ENCODE results near the gene EXT2. TPM values are rescaled to one million over a fixed set of nuclear protein-coding genes. Genes with fewer than 3 reads are reported as not detected.

Gene EXT2
- total RNA-seq, 1 donor from 2014 or later: 58.7 TPM

- ATAC-seq (no peak), DNase-seq (ENCODE audit: low spot score) (no peak)
- intact Hi-C loops (cut with DNase I): no loop called here
Observed at GRCh38 chr11:44150401-44150800, 54.9 kb downstream of the EXT2 start.

- DNase-seq (ENCODE audit: low spot score) (no peak), ATAC-seq (no peak)
- intact Hi-C loops (cut with DNase I): no loop called here
Observed at GRCh38 chr11:44157019-44157418, 61.5 kb downstream of the EXT2 start.

GRCh38 chr11:44158384-44158783 is 62.9 kb downstream of the EXT2 start:
- intact Hi-C loops (cut with DNase I): no loop called here
- ATAC-seq: no peak
- DNase-seq (ENCODE audit: low spot score): no peak

GRCh38 chr11:44159848-44160721 is 64.6 kb downstream of the EXT2 start:
- ATAC-seq (no peak), DNase-seq (ENCODE audit: low spot score) (no peak)
- intact Hi-C loops (cut with DNase I): no loop called here

- intact Hi-C loops (cut with DNase I): no loop called here
- DNase-seq (ENCODE audit: low spot score) (no peak), ATAC-seq (no peak)
Observed at GRCh38 chr11:44162004-44162403, 66.5 kb downstream of the EXT2 start.

- no peak for DNase-seq (ENCODE audit: low spot score)
- no peak for ATAC-seq
- intact Hi-C loops (cut with DNase I): no loop called here
Observed at GRCh38 chr11:44162662-44163061, 67.2 kb downstream of the EXT2 start.

GRCh38 chr11:44165432-44165831 is 70.0 kb downstream of the EXT2 start:
- DNase-seq (ENCODE audit: low spot score) (no peak), ATAC-seq (no peak)
- intact Hi-C loops (cut with DNase I): no loop called here

- intact Hi-C loops (cut with DNase I): no loop called here
- no peak for DNase-seq (ENCODE audit: low spot score)
- ATAC-seq: peak; percentile 53
Observed at GRCh38 chr11:44167046-44167445, 71.6 kb downstream of the EXT2 start.

- no peak for DNase-seq (ENCODE audit: low spot score)
- intact Hi-C loops (cut with DNase I): no loop called here
- no peak for ATAC-seq
Observed at GRCh38 chr11:44171518-44171917, 76.0 kb downstream of the EXT2 start.

- no peak for DNase-seq (ENCODE audit: low spot score)
- intact Hi-C loops (cut with DNase I): no loop called here
- ATAC-seq: no peak
Observed at GRCh38 chr11:44172966-44173365, 77.5 kb downstream of the EXT2 start.

GRCh38 chr11:44174842-44175241 is 79.4 kb downstream of the EXT2 start:
- ATAC-seq (no peak), DNase-seq (ENCODE audit: low spot score) (no peak)
- intact Hi-C loops (cut with DNase I): no loop called here

- intact Hi-C loops (cut with DNase I): no loop called here
- no peak for DNase-seq (ENCODE audit: low spot score)
- ATAC-seq: no peak
Observed at GRCh38 chr11:44176546-44177213, 81.2 kb downstream of the EXT2 start.

- no peak for DNase-seq (ENCODE audit: low spot score)
- peak; percentile 45 for ATAC-seq
- intact Hi-C loops (cut with DNase I): no loop called here
Observed at GRCh38 chr11:44177905-44178304, 82.4 kb downstream of the EXT2 start.

- intact Hi-C loops (cut with DNase I): no loop called here
- peak; percentile 42 for ATAC-seq
- no peak for DNase-seq (ENCODE audit: low spot score)
Observed at GRCh38 chr11:44178381-44178780, 82.9 kb downstream of the EXT2 start.

GRCh38 chr11:44179173-44179572 is 83.7 kb downstream of the EXT2 start:
- ATAC-seq (no peak), DNase-seq (ENCODE audit: low spot score) (no peak)
- intact Hi-C loops (cut with DNase I): no loop called here

- intact Hi-C loops (cut with DNase I): no loop called here
- DNase-seq (ENCODE audit: low spot score) (no peak), ATAC-seq (no peak)
Observed at GRCh38 chr11:44180107-44180506, 84.6 kb downstream of the EXT2 start.

GRCh38 chr11:44185522-44185921 is 90.0 kb downstream of the EXT2 start:
- DNase-seq (ENCODE audit: low spot score) (no peak), ATAC-seq (no peak)
- intact Hi-C loops (cut with DNase I): no loop called here

- DNase-seq (ENCODE audit: low spot score) (no peak), ATAC-seq (no peak)
- intact Hi-C loops (cut with DNase I): no loop called here
Observed at GRCh38 chr11:44186321-44186930, 90.9 kb downstream of the EXT2 start.

- intact Hi-C loops (cut with DNase I): no loop called here
- no peak for DNase-seq (ENCODE audit: low spot score)
Observed at GRCh38 chr11:44188643-44189042, 93.2 kb downstream of the EXT2 start.

More at GRCh38 chr11:44188643-44189042, 93.2 kb downstream of the EXT2 start:
- no peak for ATAC-seq
